T-cell (primary cell): Measurements from ENCODE around the gene NIPAL1. TPM values are rescaled to one million over a fixed set of nuclear protein-coding genes. Genes with fewer than 3 reads are reported as not detected.
A peak's percentile ranks its signal among the peaks of the same experiment; 100 is the strongest.

Experiments used
- ATAC-seq, 4 experiments: fragments of 200-7000 bp in 3 of 4; fragments of 150-1000 bp in 1 of 4; cut with Tn5 transposase; replicated peaks in 1 of 4; 1 replicate in 3 of 4; 2 replicates in 1 of 4; pipeline ENCODE4 v1.10.0; 2021; ENCODE audit warnings: moderate library complexity in 3 of 4, mild to moderate bottlenecking in 2 of 4, moderate number of reproducible peaks in 1 of 4
- CTCF ChIA-PET, 2 donors: fragments of 300-600 bp; sonication (Branson Sonifier 250); formaldehyde crosslinking; loops; one replicate each; lab custom pipeline; 2022; ENCODE audit warnings: antibody characterized with exemption in 2 of 2; lab: Charles Lee
- POLR2A ChIA-PET, 2 donors: fragments of 300-600 bp; sonication (Branson Sonifier 250); formaldehyde crosslinking; loops; one replicate each; lab custom pipeline; 2022; ENCODE audit warnings: antibody characterized with exemption in 2 of 2; lab: Charles Lee
- DNase-seq, 35 experiments: peaks; one replicate each; pipeline versions ENCODE4 v3.0.0 to v3.0.0-alpha.2; 2013 to 2023
- H3K27ac ChIP-seq: one replicate; pipeline ENCODE4 v1.5.1; 2013; ENCODE audit warnings: low read length
- H3K27me3 ChIP-seq, 2 experiments: replicated peaks in 1 of 2; 1 replicate in 1 of 2; 2 replicates in 1 of 2; pipeline versions ENCODE4 v1.6.1 to v1.7.0; 2013; ENCODE audit warnings: low read length in 1 of 2, mixed read lengths in 1 of 2; ENCODE audit not compliant: control insufficient read depth in 2 of 2, insufficient read depth in 2 of 2; ENCODE audit errors: extremely low read depth in 1 of 2
- H3K36me3 ChIP-seq, 2 donors: 1 replicate in 1 of 2; 2 replicates in 1 of 2; pipeline versions ENCODE4 v1.6.1 to v1.7.0; 2013; ENCODE audit warnings: low read length in 1 of 2; ENCODE audit not compliant: control insufficient read depth in 2 of 2, insufficient read depth in 1 of 2; ENCODE audit errors: extremely low read depth in 1 of 2
- H3K4me1 ChIP-seq, 2 experiments: 1 replicate in 1 of 2; 2 replicates in 1 of 2; pipeline versions ENCODE4 v1.6.1 to v1.7.0; 2013; ENCODE audit warnings: low read length in 2 of 2, mixed read lengths in 1 of 2; ENCODE audit not compliant: insufficient read depth in 2 of 2, control insufficient read depth in 1 of 2; ENCODE audit errors: extremely low read depth in 1 of 2
- H3K4me3 ChIP-seq, 2 donors: 1 replicate in 1 of 2; 2 replicates in 1 of 2; pipeline versions ENCODE4 v1.5.1 to v1.7.0; 2013; ENCODE audit warnings: mild to moderate bottlenecking in 2 of 2, low read length in 1 of 2, moderate library complexity in 1 of 2; ENCODE audit not compliant: control insufficient read depth in 1 of 2; ENCODE audit errors: extremely low read depth in 1 of 2
- H3K9me3 ChIP-seq: 2 replicates; pipeline ENCODE4 v1.7.0; 2013
- H3K27ac Mint-ChIP-seq, 2 donors: one replicate each; pipeline ENCODE4 v1.8.0; 2020 to 2021; ENCODE audit warnings: mild to moderate bottlenecking in 2 of 2, mixed read lengths in 2 of 2
- H3K27me3 Mint-ChIP-seq, 2 donors: one replicate each; pipeline ENCODE4 v1.8.0; 2021 to 2022; ENCODE audit warnings: mixed read lengths in 2 of 2
- H3K36me3 Mint-ChIP-seq: one replicate; pipeline ENCODE4 v1.8.0; 2021; ENCODE audit warnings: mixed read lengths
- H3K4me1 Mint-ChIP-seq, 3 donors: one replicate each; pipeline ENCODE4 v1.8.0; 2020 to 2022; ENCODE audit warnings: mixed read lengths in 3 of 3, mild to moderate bottlenecking in 1 of 3
- H3K4me3 Mint-ChIP-seq, 3 donors: one replicate each; pipeline ENCODE4 v1.8.0; 2020 to 2022; ENCODE audit warnings: mild to moderate bottlenecking in 3 of 3, mixed read lengths in 3 of 3, moderate library complexity in 3 of 3
- H3K9me3 Mint-ChIP-seq, 3 donors: one replicate each; pipeline ENCODE4 v1.8.0; 2020 to 2022; ENCODE audit warnings: mixed read lengths in 3 of 3
- WGBS: methylation state at CpG from one replicate; pipeline ENCODE4 v1.1.5; 2013; ENCODE audit warnings: missing lambda C conversion rate; ENCODE audit not compliant: insufficient coverage; 5-methylcytosine and 5-hydroxymethylcytosine counted together
- total RNA-seq, 35 experiments: library from RNA in 6 of 35; stranded (reverse) in 6 of 35; fragments of 120-200 nt in 1 of 35; gene quantifications; one replicate each; pipeline versions ENCODE4 v1.2.1 to v1.2.4 and lab custom pipeline; 2013 to 2026

The NIPAL1 gene
- total RNA-seq, 5 donors from 2014 or later (not counting 1 experiment from before 2014, with no cell fraction given): 0.77 to 2.9 (median 0.80) TPM

- no peak overlapping the region for H3K4me3 Mint-ChIP-seq
- no peak overlapping the region for H3K4me3 ChIP-seq
- no peak for DNase-seq
- no peaks in the 10 kb centered on the region for H3K9me3 ChIP-seq
- H3K27ac ChIP-seq: no peak overlapping the region
- CTCF ChIA-PET: no interaction called here
- H3K36me3 Mint-ChIP-seq: peaks cover 48% of the 10 kb centered on the region
- H3K27me3 ChIP-seq: no peaks in the 10 kb centered on the region
- ATAC-seq: no peak
- H3K27me3 Mint-ChIP-seq: no peaks in the 10 kb centered on the region
- H3K36me3 ChIP-seq: peaks cover 15 to 42% of the 10 kb centered on the region in 2 donors
- WGBS: no CpG with 5 or more reads among the region's 3 CpGs
- POLR2A ChIA-PET: no interaction called here
- H3K4me1 Mint-ChIP-seq: peaks cover 17 to 36% (median 24%) of the 10 kb centered on the region in 3 donors
- no peak overlapping the region for H3K27ac Mint-ChIP-seq
- no peaks in the 10 kb centered on the region for H3K4me1 ChIP-seq
- H3K9me3 Mint-ChIP-seq: no peaks in the 10 kb centered on the region
Measured at GRCh38 chr4:48079972-48080391, 63.4 kb downstream of the NIPAL1 start.

- Histone ChIP-seq H3K36me3 (peaks cover 11 to 46% of the 10 kb centered on the region in 2 donors), H3K4me3 (no peak overlapping the region), H3K9me3 (no peaks in the 10 kb centered on the region), H3K4me1 (no peaks in the 10 kb centered on the region), H3K27me3 (no peaks in the 10 kb centered on the region), H3K27ac (no peak overlapping the region)
- ChIA-PET POLR2A (no interaction called here), CTCF (no interaction called here)
- H3K27me3 Mint-ChIP-seq: no peaks in the 10 kb centered on the region
- DNase-seq: no peak
- H3K9me3 Mint-ChIP-seq: no peaks in the 10 kb centered on the region
- H3K4me1 Mint-ChIP-seq: peaks cover 21 to 36% (median 26%) of the 10 kb centered on the region in 3 donors
- H3K36me3 Mint-ChIP-seq: peaks cover 57% of the 10 kb centered on the region
- ATAC-seq: no peak
- no peak overlapping the region for H3K27ac Mint-ChIP-seq
- no peak overlapping the region for H3K4me3 Mint-ChIP-seq
- no CpG with 5 or more reads among the region's 1 CpG for WGBS
Measured at GRCh38 chr4:48081196-48081595, 64.6 kb downstream of the NIPAL1 start.

- ChIA-PET CTCF (interaction anchor here in 1 of 2 donors (0.6 to 0.8 kb wide), 2 partner anchors 32 to 350 kb away, joined by 3 to 15 read pairs; no protein-coding TSS in a partner anchor), POLR2A (interaction anchor here in 1 of 2 donors (0.6 kb wide), 1 partner anchor 12 kb away, joined by 9 read pairs; no protein-coding TSS in a partner anchor)
- H3K9me3 ChIP-seq: no peaks in the 10 kb centered on the region
- WGBS: 100% methylated on average over 2 of the region's 2 CpGs
- H3K27me3 ChIP-seq: no peaks in the 10 kb centered on the region
- H3K27ac Mint-ChIP-seq: no peak overlapping the region
- H3K4me3 Mint-ChIP-seq: no peak overlapping the region
- no peaks in the 10 kb centered on the region for H3K27me3 Mint-ChIP-seq
- no peaks in the 10 kb centered on the region for H3K9me3 Mint-ChIP-seq
- H3K4me3 ChIP-seq: no peak overlapping the region
- peaks cover 53% of the 10 kb centered on the region for H3K36me3 Mint-ChIP-seq
- H3K27ac ChIP-seq: no peak overlapping the region
- H3K36me3 ChIP-seq: peaks cover 11 to 41% of the 10 kb centered on the region in 2 donors
- H3K4me1 ChIP-seq: no peaks in the 10 kb centered on the region
- no peak for ATAC-seq
- no peak for DNase-seq
- peaks cover 21 to 34% (median 24%) of the 10 kb centered on the region in 3 donors for H3K4me1 Mint-ChIP-seq
Measured at GRCh38 chr4:48082956-48083355, 66.4 kb downstream of the NIPAL1 start.

GRCh38 chr4:48085821-48086589, 69.4 kb downstream of the NIPAL1 start:
- Histone ChIP-seq H3K9me3 (no peaks in the 10 kb centered on the region), H3K27ac (no peak overlapping the region), H3K27me3 (no peaks in the 10 kb centered on the region), H3K36me3 (peaks cover 15 to 50% of the 10 kb centered on the region in 2 donors), H3K4me1 (no peaks in the 10 kb centered on the region), H3K4me3 (no peak overlapping the region)
- Mint-ChIP-seq H3K4me3 (no peak overlapping the region), H3K36me3 (peaks cover 41% of the 10 kb centered on the region), H3K4me1 (peaks cover 11 to 15% (median 12%) of the 10 kb centered on the region in 3 donors), H3K27me3 (no peaks in the 10 kb centered on the region), H3K27ac (peak overlapping the region; percentile 44 to 60), H3K9me3 (no peaks in the 10 kb centered on the region)
- ChIA-PET POLR2A (interaction anchor here in 1 of 2 donors (1.1 kb wide), 1 partner anchor 53 kb away, joined by 3 read pairs; no protein-coding TSS in a partner anchor), CTCF (interaction anchor here (0.6 to 4.5 kb wide), 10 partner anchors 10 to 348 kb away, joined by 3 to 43 read pairs (median 4); no protein-coding TSS in a partner anchor)
- 49% methylated on average over 2 of the region's 8 CpGs for WGBS
- no peak for ATAC-seq
- no peak for DNase-seq

Other genes with a start within 250 kb of the NIPAL1 start
- gene CORIN, start 178.7 kb upstream of the NIPAL1 start, total RNA-seq: under 1 TPM in 4 of 5 donors, not detected in 1; 0.44 to 0.86 (median 0.55) TPM
- gene NFXL1, start 102.2 kb upstream of the NIPAL1 start, total RNA-seq: 10 to 100 TPM; 11.6 to 17.9 (median 16.1) TPM
- gene CNGA1, start 91 bp upstream of the NIPAL1 start, total RNA-seq: under 1 TPM in 1 of 5 donors, not detected in 4; 0.54 TPM
- gene TXK, start 117.5 kb downstream of the NIPAL1 start, total RNA-seq: 100 to 1,000 TPM in 1 of 5 donors, 10 to 100 TPM in 4; 55.3 to 161 (median 77.9) TPM